Glomerular endothelial cell (primary cell): ENCODE results near the gene CCDC91. TPM values are rescaled to one million over a fixed set of nuclear protein-coding genes. Genes with fewer than 3 reads are reported as not detected.
"Not testable (repeated sequence)": the region's sequence is repeated elsewhere in the genome, so short reads cannot be mapped to it uniquely, and the experiment has no call there.

Experiments
- DNase-seq: peaks from one replicate; pipeline ENCODE4 v3.0.0-alpha.2; 2011; ENCODE audit warnings: low read depth, low spot score; ENCODE audit errors: extremely low read depth
- total RNA-seq: library from RNA; depleted of rRNA; stranded (reverse); fragments of >200 nt; gene quantifications from 2 replicates; pipeline ENCODE4 v1.2.3, GENCODE V29; 2015

CCDC91 gene
- total RNA-seq, 1 donor from 2014 or later, result 10.1 TPM

GRCh38 chr12:28178775-28179174 lies 11.5 kb upstream of the CCDC91 start:
- DNase-seq, result no peak

GRCh38 chr12:28180786-28181185 lies 9.5 kb upstream of the CCDC91 start:
- DNase-seq, result no peak

GRCh38 chr12:28184375-28184774 lies 5.9 kb upstream of the CCDC91 start:
- no peak for DNase-seq

- no peak for DNase-seq
Measured at GRCh38 chr12:28186500-28186899, 3.8 kb upstream of the CCDC91 start.

GRCh38 chr12:28189784-28190320 lies 404 bp upstream of the CCDC91 start:
- no peak for DNase-seq

GRCh38 chr12:28191051-28192048 lies 1.1 kb downstream of the CCDC91 start:
- no peak for DNase-seq

GRCh38 chr12:28192125-28192524 lies 1.9 kb downstream of the CCDC91 start:
- no peak for DNase-seq

GRCh38 chr12:28194621-28195020 lies 4.4 kb downstream of the CCDC91 start:
- not testable (repeated sequence) for DNase-seq

GRCh38 chr12:28201136-28201535 lies 10.9 kb downstream of the CCDC91 start:
- not testable (repeated sequence) for DNase-seq

- DNase-seq, result no peak
Measured at GRCh38 chr12:28202374-28203130, 12.3 kb downstream of the CCDC91 start.

GRCh38 chr12:28209782-28210181 lies 19.5 kb downstream of the CCDC91 start:
- DNase-seq, result no peak

GRCh38 chr12:28212182-28212581 lies 21.9 kb downstream of the CCDC91 start:
- no peak for DNase-seq

GRCh38 chr12:28215021-28215420 lies 24.8 kb downstream of the CCDC91 start:
- no peak for DNase-seq

GRCh38 chr12:28216016-28216415 lies 25.8 kb downstream of the CCDC91 start:
- no peak for DNase-seq

GRCh38 chr12:28217805-28218204 lies 27.5 kb downstream of the CCDC91 start:
- DNase-seq, result no peak

GRCh38 chr12:28218875-28219274 lies 28.6 kb downstream of the CCDC91 start:
- no peak for DNase-seq

- no peak for DNase-seq
Measured at GRCh38 chr12:28219827-28220226, 29.6 kb downstream of the CCDC91 start.

- DNase-seq, result no peak
Measured at GRCh38 chr12:28222081-28222700, 31.9 kb downstream of the CCDC91 start.

- no peak for DNase-seq
Measured at GRCh38 chr12:28223025-28223554, 32.8 kb downstream of the CCDC91 start.

- no peak for DNase-seq
Measured at GRCh38 chr12:28223858-28224257, 33.6 kb downstream of the CCDC91 start.

GRCh38 chr12:28226705-28227104 lies 36.4 kb downstream of the CCDC91 start:
- DNase-seq, result no peak
